WTC11 (cell line): Measurements from ENCODE around the gene IGFALS. TPM values are rescaled to one million over a fixed set of nuclear protein-coding genes. Genes with fewer than 3 reads are reported as not detected.

Source experiments
- ATAC-seq: fragments of 200-7000 bp; cut with Tn5 transposase; 2 replicates; pipeline ENCODE4 v1.10.0; 2021; ENCODE audit warnings: mild to moderate bottlenecking, moderate library complexity
- CTCF ChIA-PET: fragments of 300-600 bp; sonication (Branson Sonifier 250); formaldehyde crosslinking; loops from one replicate; lab custom pipeline; 2021; ENCODE audit warnings: antibody characterized with exemption; lab: Charles Lee
- POLR2A ChIA-PET: fragments of 350-600 bp; sonication (Branson Sonifier 250); formaldehyde crosslinking; loops from one replicate; lab custom pipeline; 2021; ENCODE audit warnings: antibody characterized with exemption; lab: Charles Lee
- DNase-seq: peaks from one replicate; pipeline ENCODE4 v3.0.0; 2021; ENCODE audit warnings: low spot score
- H3K27ac Mint-ChIP-seq: 2 replicates; pipeline ENCODE4 v1.8.0; 2021; ENCODE audit warnings: mixed read lengths
- H3K27me3 Mint-ChIP-seq: 2 replicates; pipeline ENCODE4 v1.8.0; 2021; ENCODE audit warnings: low read depth, mild to moderate bottlenecking, moderate library complexity, mixed read lengths
- H3K36me3 Mint-ChIP-seq: 2 replicates; pipeline ENCODE4 v1.8.0; 2021; ENCODE audit warnings: mixed read lengths
- H3K4me1 Mint-ChIP-seq: 2 replicates; pipeline ENCODE4 v1.8.0; 2022; ENCODE audit warnings: mixed read lengths
- H3K4me3 Mint-ChIP-seq: 2 replicates; pipeline ENCODE4 v1.8.0; 2021; ENCODE audit warnings: mild to moderate bottlenecking, moderate library complexity, mixed read lengths
- H3K9me3 Mint-ChIP-seq: 2 replicates; pipeline ENCODE4 v1.8.0; 2021; ENCODE audit warnings: mixed read lengths
- CTCF ChIP-seq: fragments of 200-600 bp; IDR thresholded peaks from 2 replicates; pipeline ENCODE4 v1.8.0; 2022; ENCODE audit warnings: antibody characterized with exemption
- E2F1 ChIP-seq: sonication (generic); formaldehyde crosslinking; IDR thresholded peaks from 2 replicates; pipeline ENCODE4 v1.8.0; 2022; ENCODE audit warnings: mild to moderate bottlenecking, missing genetic modification reagents
- E2F5 ChIP-seq: sonication (generic); formaldehyde crosslinking; IDR thresholded peaks from 2 replicates; pipeline ENCODE4 v1.8.1; 2022; ENCODE audit warnings: mild to moderate bottlenecking, moderate library complexity, missing genetic modification reagents
- ETV6 ChIP-seq: sonication (generic); formaldehyde crosslinking; IDR thresholded peaks from 2 replicates; pipeline ENCODE4 v1.8.1; 2022; ENCODE audit warnings: mild to moderate bottlenecking, missing genetic modification reagents
- FOXJ3 ChIP-seq: sonication (generic); formaldehyde crosslinking; IDR thresholded peaks from 2 replicates; pipeline ENCODE4 v1.9.0; 2021; ENCODE audit warnings: missing genetic modification reagents, mild to moderate bottlenecking, borderline replicate concordance
- GABPB1 ChIP-seq: sonication (generic); formaldehyde crosslinking; IDR thresholded peaks from 2 replicates; pipeline ENCODE4 v1.8.1; 2023; ENCODE audit warnings: mild to moderate bottlenecking, missing genetic modification reagents
- GTF2I ChIP-seq: fragments of 250-450 bp; sonication (Bioruptor Pico); conservative IDR thresholded peaks from 2 replicates; pipeline ENCODE4 v1.4.0; 2021; ENCODE audit warnings: mild to moderate bottlenecking
- IRF1 ChIP-seq: sonication (generic); formaldehyde crosslinking; IDR thresholded peaks from 2 replicates; pipeline ENCODE4 v1.8.0; 2023; ENCODE audit warnings: missing genetic modification reagents
- JUN ChIP-seq: sonication (generic); formaldehyde crosslinking; IDR thresholded peaks from 2 replicates; pipeline ENCODE4 v1.8.0; 2023; ENCODE audit warnings: mild to moderate bottlenecking, missing genetic modification reagents
- NR3C1 ChIP-seq: sonication (generic); formaldehyde crosslinking; conservative IDR thresholded peaks from 2 replicates; pipeline ENCODE4 v1.8.1; 2023; ENCODE audit warnings: low read depth, mild to moderate bottlenecking, missing genetic modification reagents
- RORB ChIP-seq: fragments of 250-450 bp; sonication (Bioruptor Pico); IDR thresholded peaks from 2 replicates; pipeline ENCODE4 v1.9.0; 2021; ENCODE audit warnings: mild to moderate bottlenecking
- SP1 ChIP-seq: sonication (generic); formaldehyde crosslinking; conservative IDR thresholded peaks from 2 replicates; pipeline ENCODE4 v1.8.1; 2022; ENCODE audit warnings: missing genetic modification reagents
- TP53 ChIP-seq: sonication (generic); formaldehyde crosslinking; IDR thresholded peaks from 2 replicates; pipeline ENCODE4 v1.8.1; 2023; ENCODE audit warnings: mild to moderate bottlenecking, missing genetic modification reagents
- ZSCAN18 ChIP-seq: fragments of 250-450 bp; sonication (Bioruptor Pico); IDR thresholded peaks from 2 replicates; pipeline ENCODE4 v2.1.2; 2022; ENCODE audit warnings: mild to moderate bottlenecking, moderate library complexity
- total RNA-seq: library from RNA; stranded (reverse); gene quantifications from 3 replicates; pipeline ENCODE4 v1.2.3, GENCODE V29; 2021

IGFALS gene
- total RNA-seq, 1 experiment from 2014 or later: not detected

GRCh38 chr16:1743376-1744337 lies 49.8 kb downstream of the IGFALS start:
- no peak for DNase-seq

GRCh38 chr16:1741553-1742165 lies 51.8 kb downstream of the IGFALS start:
- ATAC-seq (no peak), DNase-seq (no peak)
- POLR2A ChIA-PET: no interaction called here
- H3K36me3 Mint-ChIP-seq: no peaks in the 10 kb centered on the region
- no peaks in the 10 kb centered on the region for H3K27me3 Mint-ChIP-seq
- CTCF ChIA-PET: interaction anchor here (2.0 kb wide), 1 partner anchor 18 kb away, joined by 6 read pairs; no protein-coding TSS in a partner anchor
- H3K4me3 Mint-ChIP-seq: no peak overlapping the region
- TF ChIP-seq ETV6: no peak
- TF ChIP-seq CTCF: no peak
- TF ChIP-seq E2F5: no peak
- TF ChIP-seq GTF2I (CRISPR knock-in tag): no peak
- no peak overlapping the region for H3K27ac Mint-ChIP-seq
- no peaks in the 10 kb centered on the region for H3K9me3 Mint-ChIP-seq
- H3K4me1 Mint-ChIP-seq: no peaks in the 10 kb centered on the region

More at GRCh38 chr16:1743376-1744337, 49.8 kb downstream of the IGFALS start:
- ChIA-PET POLR2A (no interaction called here), CTCF (no interaction called here)
- TF ChIP-seq NR3C1 (CRISPR knock-in tag) (no peak), GABPB1 (no peak), CTCF (no peak), TP53 (CRISPR knock-in tag) (no peak), SP1 (CRISPR knock-in tag) (no peak), FOXJ3 (no peak), ZSCAN18 (CRISPR knock-in tag) (no peak), E2F1 (CRISPR knock-in tag) (no peak), JUN (no peak), RORB (CRISPR knock-in tag) (no peak), IRF1 (CRISPR knock-in tag) (no peak), GTF2I (CRISPR knock-in tag) (no peak)
- H3K36me3 Mint-ChIP-seq: peaks cover under 1% of the 10 kb centered on the region; the same call in 1 of the 2 replicates
- no peaks in the 10 kb centered on the region for H3K27me3 Mint-ChIP-seq
- ATAC-seq: no peak
- no peak overlapping the region for H3K27ac Mint-ChIP-seq
- H3K9me3 Mint-ChIP-seq: no peaks in the 10 kb centered on the region
- H3K4me3 Mint-ChIP-seq: no peak overlapping the region
- H3K4me1 Mint-ChIP-seq: no peaks in the 10 kb centered on the region
